GM18502 (cell line): ENCODE measurements around the gene CYP17A1.
"Not testable (repeated sequence)": the region's sequence is repeated elsewhere in the genome, so short reads cannot be mapped to it uniquely, and the experiment has no call there.

Experiments used
- ATAC-seq: cut with Tn5 transposase; IDR thresholded peaks from one replicate; pipeline ENCODE4 v1.9.1; 2021; ENCODE audit warnings: mild to moderate bottlenecking; ENCODE audit not compliant: unreplicated experiment, poor library complexity

The CYP17A1 gene

GRCh38 chr10:102837230-102837721 lies at the start of gene CYP17A1:
TSS of gene CYP17A1 (minus strand) at chr10:102837413. CDS start at chr10:102837361, 52 bp downstream.
- ATAC-seq, result no peak

GRCh38 chr10:102880256-102880655 lies 43.0 kb upstream of the CYP17A1 start:
- no peak for ATAC-seq

GRCh38 chr10:102878629-102879028 lies 41.4 kb upstream of the CYP17A1 start:
- no peak for ATAC-seq

- no peak for ATAC-seq
These were observed 39.5 kb upstream of the CYP17A1 start for GRCh38 chr10:102876747-102877153.

- ATAC-seq, result no peak
These were observed 35.0 kb upstream of the CYP17A1 start for GRCh38 chr10:102872163-102872562.

GRCh38 chr10:102870221-102870620 lies 33.0 kb upstream of the CYP17A1 start:
- ATAC-seq, result no peak

GRCh38 chr10:102869258-102870198 lies 32.3 kb upstream of the CYP17A1 start, which contains the start of gene AS3MT:
TSS of gene AS3MT (plus strand) at chr10:102869470. CDS start at chr10:102869593, 123 bp downstream.
- no peak for ATAC-seq

GRCh38 chr10:102868911-102869257 lies 31.7 kb upstream of the CYP17A1 start:
- ATAC-seq, result no peak

- no peak for ATAC-seq
These were observed 28.4 kb upstream of the CYP17A1 start for GRCh38 chr10:102865620-102866019.

- ATAC-seq, result no peak
These were observed 26.4 kb upstream of the CYP17A1 start for GRCh38 chr10:102863660-102864059.

- ATAC-seq, result no peak
These were observed 22.7 kb upstream of the CYP17A1 start for GRCh38 chr10:102859911-102860310.

GRCh38 chr10:102856758-102857424 lies 19.7 kb upstream of the CYP17A1 start:
- no peak for ATAC-seq

GRCh38 chr10:102855731-102856436 lies 18.7 kb upstream of the CYP17A1 start:
- not testable (repeated sequence) for ATAC-seq

GRCh38 chr10:102853237-102853636 lies 16.0 kb upstream of the CYP17A1 start:
- not testable (repeated sequence) for ATAC-seq

- no peak for ATAC-seq
These were observed 12.9 kb upstream of the CYP17A1 start for GRCh38 chr10:102850025-102850518.

GRCh38 chr10:102845352-102845902 lies 8.2 kb upstream of the CYP17A1 start:
- no peak for ATAC-seq

GRCh38 chr10:102844190-102844776 lies 7.1 kb upstream of the CYP17A1 start:
- not testable (repeated sequence) for ATAC-seq

GRCh38 chr10:102843139-102843538 lies 5.9 kb upstream of the CYP17A1 start:
- ATAC-seq, result not testable (repeated sequence)

- no peak for ATAC-seq
These were observed 4.7 kb upstream of the CYP17A1 start for GRCh38 chr10:102841827-102842345.
